ENCODE results near the gene SNAP47.

SNAP47 gene

DNA sequence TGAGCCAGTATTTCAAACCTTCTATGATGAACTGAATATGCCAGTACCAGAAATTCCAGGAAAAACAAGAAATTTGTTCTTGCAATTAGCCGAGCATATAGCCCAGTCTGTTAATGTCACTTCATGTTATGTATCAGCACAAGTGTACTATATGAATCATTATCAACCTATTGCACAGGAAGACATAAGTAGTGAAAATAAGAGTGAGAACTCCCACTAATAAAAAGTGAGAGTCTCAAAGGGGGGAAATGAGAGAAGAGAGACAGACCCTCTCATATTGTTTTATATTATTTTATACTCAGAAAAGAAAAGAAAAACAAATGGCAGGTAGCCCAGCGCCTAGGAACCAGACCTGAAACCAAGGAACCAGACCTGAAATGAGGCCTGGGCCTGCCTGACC lies 16.3 kb upstream of the SNAP47 start:
- H3K4me3 ChIP-seq (ENCODE audit: low read depth, low read length, poor library complexity, severe bottlenecking): no peak overlapping the region
- H3K9me3 ChIP-seq (ENCODE audit: low read length): peaks cover 3% of the 10 kb centered on the region; the same call in 1 of the 2 replicates
- no peaks in the 10 kb centered on the region for H3F3A ChIP-seq (ENCODE audit: insufficient read depth, low read length)
- TF ChIP-seq, protein P1, sequence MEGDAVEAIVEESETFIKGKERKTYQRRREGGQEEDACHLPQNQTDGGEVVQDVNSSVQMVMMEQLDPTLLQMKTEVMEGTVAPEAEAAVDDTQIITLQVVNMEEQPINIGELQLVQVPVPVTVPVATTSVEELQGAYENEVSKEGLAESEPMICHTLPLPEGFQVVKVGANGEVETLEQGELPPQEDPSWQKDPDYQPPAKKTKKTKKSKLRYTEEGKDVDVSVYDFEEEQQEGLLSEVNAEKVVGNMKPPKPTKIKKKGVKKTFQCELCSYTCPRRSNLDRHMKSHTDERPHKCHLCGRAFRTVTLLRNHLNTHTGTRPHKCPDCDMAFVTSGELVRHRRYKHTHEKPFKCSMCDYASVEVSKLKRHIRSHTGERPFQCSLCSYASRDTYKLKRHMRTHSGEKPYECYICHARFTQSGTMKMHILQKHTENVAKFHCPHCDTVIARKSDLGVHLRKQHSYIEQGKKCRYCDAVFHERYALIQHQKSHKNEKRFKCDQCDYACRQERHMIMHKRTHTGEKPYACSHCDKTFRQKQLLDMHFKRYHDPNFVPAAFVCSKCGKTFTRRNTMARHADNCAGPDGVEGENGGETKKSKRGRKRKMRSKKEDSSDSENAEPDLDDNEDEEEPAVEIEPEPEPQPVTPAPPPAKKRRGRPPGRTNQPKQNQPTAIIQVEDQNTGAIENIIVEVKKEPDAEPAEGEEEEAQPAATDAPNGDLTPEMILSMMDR (IDR thresholded peaks at IDR 0.05; ENCODE audit: low read length): no peak
- H3K79me2 ChIP-seq (ENCODE audit: insufficient read depth, low read length): no peaks in the 10 kb centered on the region
- no peaks in the 10 kb centered on the region for H3K36me3 ChIP-seq (ENCODE audit: insufficient read depth, low read length)
- H3K9me2 ChIP-seq (ENCODE audit: low read depth, low read length): no peaks in the 10 kb centered on the region
- no peak overlapping the region for H3K9ac ChIP-seq (ENCODE audit: low read length)
- H3K4me1 ChIP-seq (ENCODE audit: insufficient read depth, low read length, severe bottlenecking): no peaks in the 10 kb centered on the region
- no peaks in the 10 kb centered on the region for H3K27me3 ChIP-seq (ENCODE audit: insufficient read depth, low read length)
- no peak overlapping the region for H3K27ac ChIP-seq (ENCODE audit: low read depth, low read length, poor library complexity, severe bottlenecking)
- H3K4me2 ChIP-seq (ENCODE audit: low read length): no peak overlapping the region
- H4K20me1 ChIP-seq (ENCODE audit: insufficient read depth, low read length): no peaks in the 10 kb centered on the region
- no peak overlapping the region for H2AFZ ChIP-seq (ENCODE audit: low read length)

DNA sequence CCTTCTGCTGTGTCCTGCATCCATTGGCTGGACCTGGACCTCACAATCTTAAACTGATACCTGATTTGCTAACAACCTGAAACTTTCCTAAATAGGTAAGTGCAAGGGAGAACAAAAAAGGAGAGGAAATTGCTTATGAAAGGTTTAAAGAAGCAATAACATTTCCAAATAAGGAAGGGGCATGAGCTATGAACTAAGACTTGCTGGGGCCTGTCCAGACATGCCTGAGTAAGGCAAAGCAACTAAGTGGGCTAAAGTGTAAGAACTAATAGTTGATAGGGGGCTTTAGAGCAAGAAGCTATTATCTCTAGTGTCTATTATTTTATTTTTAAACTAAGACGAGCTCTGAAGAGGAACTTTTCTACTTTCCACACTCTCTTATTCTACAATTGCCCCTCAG lies 11.8 kb upstream of the SNAP47 start:
- Histone ChIP-seq H3K27ac (ENCODE audit: low read depth, low read length, poor library complexity, severe bottlenecking) (no peak overlapping the region), H3K9me3 (ENCODE audit: low read length) (peaks cover 3% of the 10 kb centered on the region; the same call in 1 of the 2 replicates), H2AFZ (ENCODE audit: low read length) (no peak overlapping the region), H3F3A (ENCODE audit: insufficient read depth, low read length) (no peaks in the 10 kb centered on the region), H3K4me1 (ENCODE audit: insufficient read depth, low read length, severe bottlenecking) (peaks cover 4% of the 10 kb centered on the region), H3K27me3 (ENCODE audit: insufficient read depth, low read length) (no peaks in the 10 kb centered on the region), H3K79me2 (ENCODE audit: insufficient read depth, low read length) (no peaks in the 10 kb centered on the region), H3K9ac (ENCODE audit: low read length) (no peak overlapping the region), H3K9me2 (ENCODE audit: low read depth, low read length) (no peaks in the 10 kb centered on the region), H4K20me1 (ENCODE audit: insufficient read depth, low read length) (no peaks in the 10 kb centered on the region), H3K4me3 (ENCODE audit: low read depth, low read length, poor library complexity, severe bottlenecking) (no peak overlapping the region), H3K4me2 (ENCODE audit: low read length) (no peak overlapping the region), H3K36me3 (ENCODE audit: insufficient read depth, low read length) (no peaks in the 10 kb centered on the region)
- TF ChIP-seq, protein P1 (IDR thresholded peaks at IDR 0.05; ENCODE audit: low read length): no peak
- TF ChIP-seq EZH2 (IDR thresholded peaks at IDR 0.05; ENCODE audit: borderline replicate concordance, low read length): no peak

GRCh38 chr1:227725046-227725445 lies 10.2 kb upstream of the SNAP47 start:
- TF ChIP-seq EZH2 (IDR thresholded peaks at IDR 0.05; ENCODE audit: borderline replicate concordance, low read length): no peak
- TF ChIP-seq, protein P1 (IDR thresholded peaks at IDR 0.05; ENCODE audit: low read length): no peak

More at GRCh38 chr1:227725046-227725445, 10.2 kb upstream of the SNAP47 start:
- H3K9ac ChIP-seq (ENCODE audit: low read length): no peak overlapping the region
- no peaks in the 10 kb centered on the region for H3K27me3 ChIP-seq (ENCODE audit: insufficient read depth, low read length)
- H4K20me1 ChIP-seq (ENCODE audit: insufficient read depth, low read length): no peaks in the 10 kb centered on the region
- H3K4me3 ChIP-seq (ENCODE audit: low read depth, low read length, poor library complexity, severe bottlenecking): no peak overlapping the region
- no peak overlapping the region for H3K27ac ChIP-seq (ENCODE audit: low read depth, low read length, poor library complexity, severe bottlenecking)
- no peaks in the 10 kb centered on the region for H3K9me2 ChIP-seq (ENCODE audit: low read depth, low read length)
- no peaks in the 10 kb centered on the region for H3K79me2 ChIP-seq (ENCODE audit: insufficient read depth, low read length)
- peaks cover 13% of the 10 kb centered on the region for H3K4me1 ChIP-seq (ENCODE audit: insufficient read depth, low read length, severe bottlenecking)
- peaks cover 3% of the 10 kb centered on the region; the same call in 1 of the 2 replicates for H3K9me3 ChIP-seq (ENCODE audit: low read length)
- H2AFZ ChIP-seq (ENCODE audit: low read length): no peak overlapping the region
- H3F3A ChIP-seq (ENCODE audit: insufficient read depth, low read length): no peaks in the 10 kb centered on the region
- H3K4me2 ChIP-seq (ENCODE audit: low read length): no peak overlapping the region
- H3K36me3 ChIP-seq (ENCODE audit: insufficient read depth, low read length): no peaks in the 10 kb centered on the region

Measured in OCI-LY1 (cell line).